K562 (cell line): ENCODE data around the gene ASIC3. TPM values are rescaled to one million over a fixed set of nuclear protein-coding genes. Genes with fewer than 3 reads are reported as not detected.
A peak's percentile ranks its signal among the peaks of the same experiment; 100 is the strongest.

Experiments used
- DDX20 ChIP-seq: fragments of 450-650 bp; IDR thresholded peaks from 2 replicates; pipeline ENCODE4 v1.6.1; 2016; ENCODE audit warnings: missing genetic modification characterization, low read depth, mild to moderate bottlenecking, missing compliant biosample characterization, moderate library complexity
- IRF2 ChIP-seq: sonication (generic); formaldehyde crosslinking; IDR thresholded peaks from 2 replicates; pipeline ENCODE4 v1.8.1; 2022; ENCODE audit warnings: mild to moderate bottlenecking, missing genetic modification reagents
- LEF1 ChIP-seq: fragments of 450-650 bp; IDR thresholded peaks from 2 replicates; pipeline ENCODE4 v1.6.1; 2016; ENCODE audit warnings: mild to moderate bottlenecking
- MAFG ChIP-seq: fragments of 450-650 bp; conservative IDR thresholded peaks from 2 replicates; pipeline ENCODE4 v1.6.1; 2016; ENCODE audit warnings: missing genetic modification characterization, missing compliant biosample characterization
- POLR2G ChIP-seq: fragments of 200-400 bp; formaldehyde crosslinking; IDR thresholded peaks from 2 replicates; pipeline ENCODE4 v1.6.1; 2017; ENCODE audit warnings: low read depth, mild to moderate bottlenecking, antibody characterized with exemption, low read length, moderate library complexity
- SMAD3 ChIP-seq: fragments of 450-650 bp; formaldehyde crosslinking; conservative IDR thresholded peaks from 2 replicates; pipeline ENCODE4 v1.4.0; 2020; ENCODE audit warnings: mild to moderate bottlenecking
- SREBF1 ChIP-seq: fragments of 150-350 bp; IDR thresholded peaks from 2 replicates; pipeline ENCODE4 v1.6.1; 2014; ENCODE audit warnings: antibody characterized with exemption, low read depth, low read length, borderline replicate concordance
- THRB ChIP-seq: fragments of 450-650 bp; formaldehyde crosslinking; conservative IDR thresholded peaks from 2 replicates; pipeline ENCODE4 v1.4.0; 2022; ENCODE audit warnings: mild to moderate bottlenecking, missing genetic modification characterization
- ZBTB11 ChIP-seq, 3 experiments: fragments of 200-800 bp in 1 of 3; fragments of 250-450 bp in 1 of 3; fragments of 450-650 bp in 1 of 3; sonication (Bioruptor Pico) in 1 of 3; sonication (Bioruptor generic) in 1 of 3; formaldehyde crosslinking in 1 of 3; IDR thresholded peaks; 2 replicates each; pipeline versions ENCODE4 v1.6.1 to v1.8.0; 2016 to 2022; ENCODE audit warnings: mild to moderate bottlenecking in 2 of 3, missing genetic modification characterization in 2 of 3, missing compliant biosample characterization in 1 of 3, moderate library complexity in 1 of 3
- ZNF780A ChIP-seq: fragments of 250-450 bp; sonication (Bioruptor Pico); IDR thresholded peaks from 2 replicates; pipeline ENCODE4 v1.5.0; 2021; ENCODE audit warnings: mild to moderate bottlenecking
- ZNF785 ChIP-seq: fragments of 250-450 bp; sonication (Bioruptor Pico); IDR thresholded peaks from 2 replicates; pipeline ENCODE4 v1.4.0; 2020; ENCODE audit warnings: mild to moderate bottlenecking
- polyA plus RNA-seq, 8 experiments: library from polyadenylated mRNA; depleted of rRNA in 4 of 8; stranded (reverse) in 5 of 8; unstranded in 3 of 8; fragments of >200 nt; fragmentation: Nextera tagmentation in 2 of 8; fragmentation: Illumina TruSeq in 1 of 8; extraction: Ambion mirVana in 2 of 8; extraction: Trizol in 1 of 8; gene quantifications; 2 replicates each; pipeline versions ENCODE4 v1.2.1 to v1.2.3, GENCODE V29; 2011 to 2014; ENCODE audit warnings: inconsistent platforms in 1 of 8, missing spikeins in 1 of 8
- total RNA-seq, 7 experiments: library from RNA; depleted of rRNA in 6 of 7; stranded (reverse); fragments of >200 nt in 6 of 7; fragmentation: Illumina TruSeq in 2 of 7; extraction: Trizol in 2 of 7; gene quantifications; 2 replicates each; pipeline versions ENCODE4 v1.2.1 to v1.2.3, GENCODE V29; 2011 to 2021; ENCODE audit warnings: low replicate concordance in 1 of 7
- TF ChIP-seq, protein P1 (sequence below): sonication (generic); formaldehyde crosslinking; IDR thresholded peaks from 2 replicates; pipeline ENCODE4 v1.8.0; 2022; ENCODE audit warnings: mild to moderate bottlenecking, missing genetic modification reagents
- TF ChIP-seq, protein P2 (sequence below), 2 experiments: fragments of 450-650 bp; IDR thresholded peaks; 2 replicates each; pipeline ENCODE4 v1.6.1; 2016
- TF ChIP-seq, protein P3 (sequence below): fragments of 250-450 bp; sonication (Bioruptor Pico); IDR thresholded peaks from 2 replicates; pipeline ENCODE4 v1.8.0; 2022; ENCODE audit warnings: inconsistent platforms

The ASIC3 gene
- total and polyA plus RNA-seq, 9 of the 15 experiments (the other 6 are each of a cell fraction or from before 2014, with no cell fraction given), result 0.11 to 5.0 (median 0.87) TPM

- TF ChIP-seq, protein P1, sequence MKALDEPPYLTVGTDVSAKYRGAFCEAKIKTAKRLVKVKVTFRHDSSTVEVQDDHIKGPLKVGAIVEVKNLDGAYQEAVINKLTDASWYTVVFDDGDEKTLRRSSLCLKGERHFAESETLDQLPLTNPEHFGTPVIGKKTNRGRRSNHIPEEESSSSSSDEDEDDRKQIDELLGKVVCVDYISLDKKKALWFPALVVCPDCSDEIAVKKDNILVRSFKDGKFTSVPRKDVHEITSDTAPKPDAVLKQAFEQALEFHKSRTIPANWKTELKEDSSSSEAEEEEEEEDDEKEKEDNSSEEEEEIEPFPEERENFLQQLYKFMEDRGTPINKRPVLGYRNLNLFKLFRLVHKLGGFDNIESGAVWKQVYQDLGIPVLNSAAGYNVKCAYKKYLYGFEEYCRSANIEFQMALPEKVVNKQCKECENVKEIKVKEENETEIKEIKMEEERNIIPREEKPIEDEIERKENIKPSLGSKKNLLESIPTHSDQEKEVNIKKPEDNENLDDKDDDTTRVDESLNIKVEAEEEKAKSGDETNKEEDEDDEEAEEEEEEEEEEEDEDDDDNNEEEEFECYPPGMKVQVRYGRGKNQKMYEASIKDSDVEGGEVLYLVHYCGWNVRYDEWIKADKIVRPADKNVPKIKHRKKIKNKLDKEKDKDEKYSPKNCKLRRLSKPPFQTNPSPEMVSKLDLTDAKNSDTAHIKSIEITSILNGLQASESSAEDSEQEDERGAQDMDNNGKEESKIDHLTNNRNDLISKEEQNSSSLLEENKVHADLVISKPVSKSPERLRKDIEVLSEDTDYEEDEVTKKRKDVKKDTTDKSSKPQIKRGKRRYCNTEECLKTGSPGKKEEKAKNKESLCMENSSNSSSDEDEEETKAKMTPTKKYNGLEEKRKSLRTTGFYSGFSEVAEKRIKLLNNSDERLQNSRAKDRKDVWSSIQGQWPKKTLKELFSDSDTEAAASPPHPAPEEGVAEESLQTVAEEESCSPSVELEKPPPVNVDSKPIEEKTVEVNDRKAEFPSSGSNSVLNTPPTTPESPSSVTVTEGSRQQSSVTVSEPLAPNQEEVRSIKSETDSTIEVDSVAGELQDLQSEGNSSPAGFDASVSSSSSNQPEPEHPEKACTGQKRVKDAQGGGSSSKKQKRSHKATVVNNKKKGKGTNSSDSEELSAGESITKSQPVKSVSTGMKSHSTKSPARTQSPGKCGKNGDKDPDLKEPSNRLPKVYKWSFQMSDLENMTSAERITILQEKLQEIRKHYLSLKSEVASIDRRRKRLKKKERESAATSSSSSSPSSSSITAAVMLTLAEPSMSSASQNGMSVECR, result peak; percentile 41; the same call in 1 of the 2 replicates
- TF ChIP-seq ZNF785 (CRISPR knock-in tag), result no peak
- TF ChIP-seq ZNF780A (CRISPR knock-in tag), result no peak
- no peak for TF ChIP-seq MAFG (tag)
- TF ChIP-seq SREBF1, result no peak
- no peak; the same call in 1 of the 2 replicates for TF ChIP-seq THRB (CRISPR knock-in tag)
- TF ChIP-seq DDX20, result no peak
- TF ChIP-seq POLR2G, result no peak
- TF ChIP-seq IRF2 (CRISPR knock-in tag), result no peak
- TF ChIP-seq ZBTB11 (CRISPR knock-in tag; IDR thresholded peaks at IDR 0.05), result no peak
- TF ChIP-seq, protein P2, sequence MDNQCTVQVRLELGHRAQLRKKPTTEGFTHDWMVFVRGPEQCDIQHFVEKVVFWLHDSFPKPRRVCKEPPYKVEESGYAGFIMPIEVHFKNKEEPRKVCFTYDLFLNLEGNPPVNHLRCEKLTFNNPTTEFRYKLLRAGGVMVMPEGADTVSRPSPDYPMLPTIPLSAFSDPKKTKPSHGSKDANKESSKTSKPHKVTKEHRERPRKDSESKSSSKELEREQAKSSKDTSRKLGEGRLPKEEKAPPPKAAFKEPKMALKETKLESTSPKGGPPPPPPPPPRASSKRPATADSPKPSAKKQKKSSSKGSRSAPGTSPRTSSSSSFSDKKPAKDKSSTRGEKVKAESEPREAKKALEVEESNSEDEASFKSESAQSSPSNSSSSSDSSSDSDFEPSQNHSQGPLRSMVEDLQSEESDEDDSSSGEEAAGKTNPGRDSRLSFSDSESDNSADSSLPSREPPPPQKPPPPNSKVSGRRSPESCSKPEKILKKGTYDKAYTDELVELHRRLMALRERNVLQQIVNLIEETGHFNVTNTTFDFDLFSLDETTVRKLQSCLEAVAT (IDR thresholded peaks at IDR 0.05), result no peak
- no peak for TF ChIP-seq SMAD3 (CRISPR knock-in tag)
- TF ChIP-seq, protein P3, sequence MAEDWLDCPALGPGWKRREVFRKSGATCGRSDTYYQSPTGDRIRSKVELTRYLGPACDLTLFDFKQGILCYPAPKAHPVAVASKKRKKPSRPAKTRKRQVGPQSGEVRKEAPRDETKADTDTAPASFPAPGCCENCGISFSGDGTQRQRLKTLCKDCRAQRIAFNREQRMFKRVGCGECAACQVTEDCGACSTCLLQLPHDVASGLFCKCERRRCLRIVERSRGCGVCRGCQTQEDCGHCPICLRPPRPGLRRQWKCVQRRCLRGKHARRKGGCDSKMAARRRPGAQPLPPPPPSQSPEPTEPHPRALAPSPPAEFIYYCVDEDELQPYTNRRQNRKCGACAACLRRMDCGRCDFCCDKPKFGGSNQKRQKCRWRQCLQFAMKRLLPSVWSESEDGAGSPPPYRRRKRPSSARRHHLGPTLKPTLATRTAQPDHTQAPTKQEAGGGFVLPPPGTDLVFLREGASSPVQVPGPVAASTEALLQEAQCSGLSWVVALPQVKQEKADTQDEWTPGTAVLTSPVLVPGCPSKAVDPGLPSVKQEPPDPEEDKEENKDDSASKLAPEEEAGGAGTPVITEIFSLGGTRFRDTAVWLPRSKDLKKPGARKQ (CRISPR knock-in tag), result no peak
- no peak for TF ChIP-seq LEF1
These were observed 30.9 kb upstream of the ASIC3 start (continued) for GRCh38 chr7:151017370-151017952.
